Stomach (tissue), 9 donors: ENCODE results near the gene SYT6. TPM values are rescaled to one million over a fixed set of nuclear protein-coding genes. Genes with fewer than 3 reads are reported as not detected.

Source experiments
- DNase-seq, 2 donors: peaks; one replicate each; pipeline versions ENCODE4 v3.0.0 to v3.0.0-alpha.2; 2013 to 2019
- H3K27ac ChIP-seq, 5 donors: fragments of 200-600 bp in 4 of 5; sonication (generic) in 4 of 5; one replicate each; pipeline ENCODE4 v1.5.1; 2013 to 2019; ENCODE audit warnings: mild to moderate bottlenecking in 1 of 5, moderate library complexity in 1 of 5
- H3K27me3 ChIP-seq, 3 donors: fragments of 200-600 bp; sonication (generic); one replicate each; pipeline ENCODE4 v1.5.1; 2017 to 2019; ENCODE audit warnings: mixed run types in 1 of 3
- H3K36me3 ChIP-seq, 4 donors: fragments of 200-600 bp; sonication (generic); 1 replicate in 3 of 4; 2 replicates in 1 of 4; pipeline ENCODE4 v1.5.1; 2016 to 2019
- H3K4me1 ChIP-seq, 4 donors: fragments of 200-600 bp; sonication (generic); one replicate each; pipeline ENCODE4 v1.5.1; 2016 to 2019
- H3K4me3 ChIP-seq, 4 donors: fragments of 200-600 bp; sonication (generic) in 3 of 4; one replicate each; pipeline ENCODE4 v1.5.1; 2016 to 2019; ENCODE audit warnings: mild to moderate bottlenecking in 1 of 4
- H3K9me3 ChIP-seq, 4 donors: fragments of 200-600 bp; sonication (generic); one replicate each; pipeline ENCODE4 v1.5.1; 2016 to 2019
- CTCF ChIP-seq, 7 experiments: fragments of 450-650 bp in 4 of 7; fragments of 200-600 bp in 3 of 7; sonication (generic) in 3 of 7; IDR thresholded peaks; one replicate each; pipeline ENCODE4 v1.5.1; 2016 to 2019; ENCODE audit warnings: antibody characterized with exemption in 7 of 7, control low read depth in 2 of 7, mild to moderate bottlenecking in 1 of 7
- EP300 ChIP-seq: sonication (generic); formaldehyde crosslinking; IDR thresholded peaks from one replicate; pipeline ENCODE4 v1.6.1; 2017; ENCODE audit warnings: antibody characterized with exemption
- POLR2A ChIP-seq, 4 donors: fragments of 450-650 bp; IDR thresholded peaks; one replicate each; pipeline ENCODE4 v1.6.1; 2016; ENCODE audit warnings: antibody characterized with exemption in 4 of 4, control low read depth in 2 of 4, mild to moderate bottlenecking in 1 of 4, moderate library complexity in 1 of 4
- POLR2AphosphoS5 ChIP-seq, 3 donors: sonication (generic); formaldehyde crosslinking; IDR thresholded peaks; one replicate each; pipeline ENCODE4 v1.6.1; 2016; ENCODE audit warnings: antibody characterized with exemption in 3 of 3
- WGBS, 5 donors: extraction: QIAGEN DNeasy Blood & Tissue Kit in 3 of 5; methylation state at CpG; one replicate each; pipeline versions ENCODE4 v1.1.5 to v1.1.7; 2013 to 2018; 5-methylcytosine and 5-hydroxymethylcytosine counted together
- intact Hi-C: fragments of 100-400 bp; cut with DNase I; formaldehyde crosslinking; loops from one replicate; pipeline ENCODE4 v1.15.1; 2023; ENCODE audit warnings: low total_unique reads
- polyA plus RNA-seq, 3 donors: library from polyadenylated mRNA; stranded (reverse); fragments of 200-250 nt; gene quantifications; one replicate each; pipeline ENCODE4 v1.2.3, GENCODE V29; 2013
- total RNA-seq, 5 donors: library from RNA; depleted of rRNA; stranded (reverse); fragments of >200 nt; gene quantifications; one replicate each; pipeline versions ENCODE4 v1.1.0 to v1.2.3, GENCODE V29; 2014 to 2016
- donor health status: healthy with polysubstance abuse.
- donor health status: Bipolar disorder and iron deficiency.
- donor health status: healthy.

The SYT6 gene
- total and polyA plus RNA-seq, 8 donors = 0.18 to 86.6 (median 1.7) TPM; not detected in 4

DNA sequence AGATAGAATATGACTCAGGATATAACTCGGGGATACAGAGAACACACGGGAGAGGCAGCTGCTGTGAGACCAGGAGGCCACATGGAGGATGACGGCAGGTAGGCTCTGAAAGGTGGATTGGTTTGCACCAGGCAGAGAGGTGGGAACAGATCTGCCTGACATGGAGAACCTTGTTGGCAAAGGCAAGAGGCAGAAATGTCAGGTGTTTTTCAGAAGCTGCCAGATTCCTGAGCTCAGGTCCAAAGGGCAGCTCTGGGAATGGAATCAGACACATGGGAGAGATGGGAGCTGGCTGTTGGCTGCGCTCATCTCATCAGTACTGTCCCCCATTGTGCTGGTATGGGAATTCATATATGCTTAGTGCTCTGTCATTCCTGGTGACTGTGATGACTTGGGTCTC, 19.2 kb downstream of the SYT6 start:
- TF ChIP-seq EP300 (no peak), CTCF (IDR thresholded peaks at IDR 0.05) (no peak), POLR2A (IDR thresholded peaks at IDR 0.05) (no peak), POLR2AphosphoS5 (IDR thresholded peaks at IDR 0.05) (no peak)
- no peak overlapping the region for H3K27ac ChIP-seq
- no peak for DNase-seq
- H3K4me3 ChIP-seq = no peak overlapping the region
- intact Hi-C loops = no loop called here
- no peaks in the 10 kb centered on the region for H3K4me1 ChIP-seq
- H3K9me3 ChIP-seq = no peaks in the 10 kb centered on the region
- no peaks in the 10 kb centered on the region for H3K36me3 ChIP-seq
- peaks cover 0 to 25% (median 6%) of the 10 kb centered on the region in 3 donors for H3K27me3 ChIP-seq
- WGBS, 5 donors = 66 to 91% (median 84%) methylated on average over 4 of the region's 4 CpGs

DNA sequence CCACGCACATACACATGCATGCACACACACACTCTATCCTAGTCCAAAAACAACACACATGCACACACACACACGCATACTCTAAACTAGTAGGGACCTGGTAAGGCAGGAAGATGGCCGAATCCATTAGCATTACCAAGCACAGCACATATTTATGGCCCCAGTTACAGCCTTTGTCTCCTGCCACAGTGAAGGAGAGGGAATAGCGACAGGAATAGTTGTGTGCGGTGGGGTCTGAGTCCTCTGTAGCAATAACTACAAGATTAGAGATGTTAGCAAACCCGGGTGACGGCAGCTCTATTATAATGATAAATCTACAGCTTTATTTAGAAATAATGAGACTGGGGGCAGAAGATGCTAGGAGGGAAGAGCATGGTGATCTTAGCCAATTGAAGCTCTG, 20.5 kb downstream of the SYT6 start:
- no peak for DNase-seq
- 90 to 94% (median 92%) methylated on average over 7 of the region's 7 CpGs for WGBS, 5 donors
- no peaks in the 10 kb centered on the region for H3K36me3 ChIP-seq
- H3K4me1 ChIP-seq = no peaks in the 10 kb centered on the region
- no peak overlapping the region for H3K4me3 ChIP-seq
- intact Hi-C loops = no loop called here
- H3K27me3 ChIP-seq = peaks cover 0 to 25% (median 6%) of the 10 kb centered on the region in 3 donors
- TF ChIP-seq POLR2A (IDR thresholded peaks at IDR 0.05) (no peak), CTCF (IDR thresholded peaks at IDR 0.05) (no peak), POLR2AphosphoS5 (IDR thresholded peaks at IDR 0.05) (no peak), EP300 (no peak)
- no peaks in the 10 kb centered on the region for H3K9me3 ChIP-seq
- no peak overlapping the region for H3K27ac ChIP-seq

GRCh38 chr1:114131526-114132220, 22.0 kb downstream of the SYT6 start:
- H3K27me3 ChIP-seq = peaks cover 0 to 23% (median 6%) of the 10 kb centered on the region in 3 donors
- H3K9me3 ChIP-seq = no peaks in the 10 kb centered on the region
- 82 to 91% (median 84%) methylated on average over 4 of the region's 4 CpGs for WGBS, 5 donors
- no peak overlapping the region for H3K4me3 ChIP-seq
- intact Hi-C loops = no loop called here
- TF ChIP-seq CTCF (IDR thresholded peaks at IDR 0.05) (no peak), POLR2AphosphoS5 (IDR thresholded peaks at IDR 0.05) (no peak), POLR2A (IDR thresholded peaks at IDR 0.05) (no peak), EP300 (no peak)
- no peaks in the 10 kb centered on the region for H3K36me3 ChIP-seq
- no peak overlapping the region for H3K27ac ChIP-seq
- H3K4me1 ChIP-seq = no peaks in the 10 kb centered on the region
- no peak for DNase-seq

DNA sequence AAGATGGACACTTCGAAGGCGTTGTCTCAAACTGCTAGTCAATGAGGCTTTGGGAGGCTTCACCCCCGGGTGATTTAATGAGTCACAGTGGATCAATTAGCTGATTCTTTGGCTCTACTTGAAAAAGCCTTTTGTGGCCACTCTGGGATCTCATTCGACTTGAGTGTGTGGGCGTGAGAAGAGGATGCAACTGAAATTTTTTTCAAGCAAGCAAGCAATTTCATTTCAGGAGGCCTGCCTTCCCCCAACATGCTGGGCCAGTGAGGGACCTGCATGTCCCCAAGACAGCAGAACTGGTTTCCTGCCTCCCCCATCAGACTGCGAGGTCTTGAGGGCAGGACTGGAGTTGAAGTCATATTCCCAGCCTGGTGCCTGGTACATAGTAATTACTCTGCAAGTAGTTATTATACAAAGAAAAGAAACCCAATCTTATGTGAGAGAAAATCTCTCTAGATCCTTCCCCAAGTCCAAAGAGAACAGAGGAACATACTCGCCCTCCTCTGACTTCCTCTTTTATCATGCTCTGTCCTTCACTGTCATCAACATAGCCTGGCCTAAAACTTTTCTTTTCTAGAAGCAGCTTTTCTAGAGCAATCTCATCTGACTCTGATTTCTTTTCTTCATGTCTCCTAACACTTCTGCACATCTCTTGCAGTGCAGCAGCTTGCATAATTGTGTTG, 22.7 kb downstream of the SYT6 start:
- TF ChIP-seq CTCF (IDR thresholded peaks at IDR 0.05) (no peak), POLR2A (IDR thresholded peaks at IDR 0.05) (no peak), POLR2AphosphoS5 (IDR thresholded peaks at IDR 0.05) (no peak), EP300 (no peak)
- H3K27ac ChIP-seq = no peak overlapping the region
- H3K36me3 ChIP-seq = no peaks in the 10 kb centered on the region
- intact Hi-C loops = no loop called here
- no peaks in the 10 kb centered on the region for H3K9me3 ChIP-seq
- DNase-seq = no peak
- WGBS, 5 donors = 76 to 81% (median 76%) methylated on average over 7 of the region's 7 CpGs
- H3K4me1 ChIP-seq = no peaks in the 10 kb centered on the region
- H3K27me3 ChIP-seq = peaks cover 0 to 16% (median 6%) of the 10 kb centered on the region in 3 donors
- no peak overlapping the region for H3K4me3 ChIP-seq
